ENCODE results near the gene PRRT1.

GRCh38 chr6:32129297-32130088 lies 22.2 kb downstream of the PRRT1 start:
- TF ChIP-seq POLR2A (IDR thresholded peaks at IDR 0.05; ENCODE audit: low read depth, low read length) (no peak), TAF1 (IDR thresholded peaks at IDR 0.05; ENCODE audit: low read depth, low read length) (no peak), POLR2AphosphoS5 (IDR thresholded peaks at IDR 0.05; ENCODE audit: low read depth, low read length) (no peak), PAX5 (IDR thresholded peaks at IDR 0.05; ENCODE audit: insufficient read depth, low read length, severe bottlenecking) (no peak), POU2F2 (IDR thresholded peaks at IDR 0.05; ENCODE audit: low read depth, low read length) (no peak), SPI1 (IDR thresholded peaks at IDR 0.05; ENCODE audit: low read depth, low read length) (no peak)
